Testis (tissue), 3 donors: ENCODE measurements around the gene XK. TPM values are rescaled to one million over a fixed set of nuclear protein-coding genes. Genes with fewer than 3 reads are reported as not detected.

Source experiments
- DNase-seq: peaks from one replicate; pipeline ENCODE4 v3.0.0-alpha.2; 2019
- H3K27ac ChIP-seq, 2 donors: fragments of 200-600 bp; sonication (generic); one replicate each; pipeline ENCODE4 v1.5.1; 2019
- H3K27me3 ChIP-seq: fragments of 200-600 bp; sonication (generic); one replicate; pipeline ENCODE4 v1.5.1; 2019
- H3K36me3 ChIP-seq: fragments of 200-600 bp; sonication (generic); one replicate; pipeline ENCODE4 v1.5.1; 2017; ENCODE audit warnings: low read depth; ENCODE audit errors: missing control alignments
- H3K4me1 ChIP-seq: fragments of 200-600 bp; sonication (generic); one replicate; pipeline ENCODE4 v1.5.1; 2019
- H3K4me3 ChIP-seq, 2 donors: fragments of 200-600 bp; sonication (generic); one replicate each; pipeline ENCODE4 v1.5.1; 2017 to 2019
- H3K9me3 ChIP-seq: fragments of 200-600 bp; sonication (generic); one replicate; pipeline ENCODE4 v1.5.1; 2017
- CTCF ChIP-seq, 3 experiments: fragments of 450-650 bp in 2 of 3; fragments of 200-600 bp in 1 of 3; sonication (generic) in 1 of 3; IDR thresholded peaks; one replicate each; pipeline ENCODE4 v1.5.1; 2016 to 2019; ENCODE audit warnings: antibody characterized with exemption in 3 of 3, mild to moderate bottlenecking in 2 of 3, moderate library complexity in 1 of 3
- POLR2A ChIP-seq: fragments of 450-650 bp; IDR thresholded peaks from one replicate; pipeline ENCODE4 v1.6.1; 2017; ENCODE audit warnings: antibody characterized with exemption, mild to moderate bottlenecking, moderate library complexity
- whole genome bisulfite sequencing, 2 donors: methylation state at CpG; one replicate each; pipeline ENCODE4 v1.1.5; 2018; 5-methylcytosine and 5-hydroxymethylcytosine counted together
- intact Hi-C: fragments of 100-400 bp; cut with DNase I; formaldehyde crosslinking; loops from one replicate; pipeline ENCODE4 v1.15.1; 2023; ENCODE audit warnings: low total_unique reads
- polyA plus RNA-seq: library from polyadenylated mRNA; stranded (reverse); fragments of 350-450 nt; fragmentation: Illumina TruSeq; extraction: RNeasy Lipid Tissue Mini Kit (QIAGEN cat#74804); gene quantifications from one replicate; pipeline ENCODE4 v1.2.3, GENCODE V29; 2014; ENCODE audit warnings: low read depth, low replicate concordance; ENCODE audit not compliant: insufficient read depth
- total RNA-seq, 2 donors: library from RNA; depleted of rRNA; stranded (reverse); fragments of >200 nt; gene quantifications; one replicate each; pipeline ENCODE4 v1.2.3, GENCODE V29; 2016

Gene XK
- total and polyA plus RNA-seq, 3 donors from 2014 or later, result 2.6 to 4.3 (median 3.3) TPM

GRCh38 chrX:37653397-37654085 is 32.0 kb upstream of the XK start:
- H3K4me3 ChIP-seq, result no peak overlapping the region
- 80 to 93% methylated on average over 1 of the region's 1 CpG for WGBS, 2 donors
- H3K36me3 ChIP-seq, result no peaks in the 10 kb centered on the region
- no peak for DNase-seq
- no peak overlapping the region for H3K27ac ChIP-seq
- no peak for TF ChIP-seq POLR2A
- no peak for TF ChIP-seq CTCF (IDR thresholded peaks at IDR 0.05)
- H3K9me3 ChIP-seq, result no peaks in the 10 kb centered on the region
- intact Hi-C loops, result no loop called here
- H3K4me1 ChIP-seq, result no peaks in the 10 kb centered on the region
- H3K27me3 ChIP-seq, result no peaks in the 10 kb centered on the region

- intact Hi-C loops, result no loop called here
- Histone ChIP-seq H3K36me3 (no peaks in the 10 kb centered on the region), H3K4me3 (no peak overlapping the region), H3K27me3 (no peaks in the 10 kb centered on the region), H3K4me1 (no peaks in the 10 kb centered on the region), H3K27ac (no peak overlapping the region), H3K9me3 (no peaks in the 10 kb centered on the region)
- 79 to 83% methylated on average over 4 of the region's 4 CpGs for WGBS, 2 donors
- DNase-seq, result no peak
- no peak for TF ChIP-seq CTCF (IDR thresholded peaks at IDR 0.05)
- TF ChIP-seq POLR2A, result no peak
Observed at GRCh38 chrX:37658343-37659030, 27.1 kb upstream of the XK start.

- Histone ChIP-seq H3K4me1 (no peaks in the 10 kb centered on the region), H3K36me3 (no peaks in the 10 kb centered on the region), H3K9me3 (no peaks in the 10 kb centered on the region), H3K27ac (no peak overlapping the region), H3K4me3 (no peak overlapping the region), H3K27me3 (no peaks in the 10 kb centered on the region)
- DNase-seq, result no peak
- no peak for TF ChIP-seq POLR2A
- TF ChIP-seq CTCF (IDR thresholded peaks at IDR 0.05), result no peak
- intact Hi-C loops, result no loop called here
- whole genome bisulfite sequencing, 2 donors, result 89 to 92% methylated on average over 1 of the region's 1 CpG
Observed at GRCh38 chrX:37659047-37659446, 26.5 kb upstream of the XK start.

GRCh38 chrX:37662181-37662580 is 23.4 kb upstream of the XK start:
- Histone ChIP-seq H3K4me3 (no peak overlapping the region), H3K9me3 (no peaks in the 10 kb centered on the region), H3K27me3 (no peaks in the 10 kb centered on the region), H3K4me1 (no peaks in the 10 kb centered on the region), H3K36me3 (no peaks in the 10 kb centered on the region), H3K27ac (no peak overlapping the region)
- intact Hi-C loops, result no loop called here
- TF ChIP-seq CTCF (IDR thresholded peaks at IDR 0.05), result no peak
- no peak for TF ChIP-seq POLR2A
- DNase-seq, result no peak
- WGBS, 2 donors, result 86 to 89% methylated on average over 4 of the region's 4 CpGs

GRCh38 chrX:37666516-37666915 is 19.1 kb upstream of the XK start:
- Histone ChIP-seq H3K27ac (no peak overlapping the region), H3K4me3 (no peak overlapping the region), H3K36me3 (no peaks in the 10 kb centered on the region), H3K27me3 (no peaks in the 10 kb centered on the region), H3K9me3 (no peaks in the 10 kb centered on the region), H3K4me1 (no peaks in the 10 kb centered on the region)
- intact Hi-C loops, result no loop called here
- TF ChIP-seq CTCF (IDR thresholded peaks at IDR 0.05) (no peak), POLR2A (no peak)
- no peak for DNase-seq
